Measurements from ENCODE around the gene L3MBTL4. TPM values are rescaled to one million over a fixed set of nuclear protein-coding genes. Genes with fewer than 3 reads are reported as not detected.
"Not testable (repeated sequence)": the region's sequence is repeated elsewhere in the genome, so short reads cannot be mapped to it uniquely, and the experiment has no call there.

Gene L3MBTL4
- polyA plus RNA-seq, 1 donor from 2014 or later, result 0.61 TPM

DNA sequence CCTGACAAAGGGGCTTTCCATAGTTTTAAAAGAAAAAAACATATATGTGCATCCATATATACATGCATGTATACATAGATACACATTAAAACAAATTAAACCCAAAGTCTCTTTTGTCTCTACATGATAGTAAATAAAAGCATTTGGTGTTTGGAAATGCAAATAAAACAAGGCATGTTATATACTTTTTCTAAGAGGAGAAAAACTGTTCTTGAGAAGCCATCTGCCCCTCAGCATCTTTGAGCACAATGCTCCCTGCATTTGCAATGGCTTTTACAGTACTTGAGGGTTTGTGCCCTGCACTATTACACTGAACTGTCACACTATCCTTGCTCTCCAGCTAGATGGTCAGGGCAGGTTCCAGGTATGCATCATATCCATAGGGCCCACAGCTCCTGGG lies 210.2 kb downstream of the L3MBTL4 start:
- H3K27me3 Mint-ChIP-seq, result no peaks in the 10 kb centered on the region
- H3K4me1 Mint-ChIP-seq, result no peaks in the 10 kb centered on the region
- H3K36me3 Mint-ChIP-seq, result no peaks in the 10 kb centered on the region
- no peak overlapping the region for H3K27ac Mint-ChIP-seq
- H3K9me3 Mint-ChIP-seq, result peaks cover 0 to 1% (median 0%) of the 10 kb centered on the region in 3 donors
- H3K4me3 Mint-ChIP-seq, result no peak overlapping the region

DNA sequence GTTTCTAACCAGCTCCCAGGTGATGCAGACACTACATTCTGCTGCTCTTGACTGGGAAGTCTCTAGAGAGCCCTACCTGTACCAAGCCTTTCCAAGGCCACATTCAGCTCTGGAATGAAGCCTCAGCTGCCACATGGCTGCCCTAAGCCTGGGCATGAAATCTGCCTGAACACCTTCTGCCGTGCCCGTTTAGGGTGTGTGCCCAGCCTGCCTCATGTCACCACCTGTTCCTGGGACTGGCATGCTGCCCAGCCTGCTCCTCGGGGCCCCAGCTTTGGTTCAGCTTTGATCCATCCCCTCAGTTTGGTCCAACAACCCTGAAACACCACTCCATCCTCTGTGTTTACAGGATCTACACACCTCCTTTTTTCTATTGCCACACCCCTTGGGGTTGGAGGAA lies 210.9 kb downstream of the L3MBTL4 start:
- H3K4me3 Mint-ChIP-seq, result no peak overlapping the region
- H3K27me3 Mint-ChIP-seq, result no peaks in the 10 kb centered on the region
- H3K36me3 Mint-ChIP-seq, result no peaks in the 10 kb centered on the region
- no peaks in the 10 kb centered on the region for H3K4me1 Mint-ChIP-seq
- peaks cover 0 to 1% (median 0%) of the 10 kb centered on the region in 3 donors for H3K9me3 Mint-ChIP-seq
- H3K27ac Mint-ChIP-seq, result no peak overlapping the region

DNA sequence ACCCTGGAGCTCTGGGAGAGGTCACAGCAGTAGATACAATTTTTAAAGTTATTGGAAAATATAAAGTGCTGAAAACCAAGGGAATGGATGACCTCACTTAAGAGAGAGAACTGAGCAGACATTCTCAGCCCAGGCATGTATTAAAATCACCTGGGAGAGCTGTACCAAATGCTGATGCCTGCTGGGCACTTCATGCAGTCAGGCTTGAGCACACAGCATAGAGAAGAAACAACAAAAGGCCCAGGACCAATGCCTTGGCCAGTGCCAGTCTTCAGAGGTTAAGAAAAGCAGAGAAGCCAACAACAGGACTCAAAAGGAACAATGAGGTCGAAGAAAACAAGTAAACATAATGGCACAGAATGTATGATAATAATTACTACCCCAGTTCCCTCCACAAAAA lies 211.8 kb downstream of the L3MBTL4 start:
- H3K27me3 Mint-ChIP-seq, result no peaks in the 10 kb centered on the region
- H3K4me3 Mint-ChIP-seq, result no peak overlapping the region
- H3K9me3 Mint-ChIP-seq, result peaks cover 0 to 1% (median under 1%) of the 10 kb centered on the region in 3 donors
- H3K4me1 Mint-ChIP-seq, result no peaks in the 10 kb centered on the region
- no peak overlapping the region for H3K27ac Mint-ChIP-seq
- H3K36me3 Mint-ChIP-seq, result no peaks in the 10 kb centered on the region

DNA sequence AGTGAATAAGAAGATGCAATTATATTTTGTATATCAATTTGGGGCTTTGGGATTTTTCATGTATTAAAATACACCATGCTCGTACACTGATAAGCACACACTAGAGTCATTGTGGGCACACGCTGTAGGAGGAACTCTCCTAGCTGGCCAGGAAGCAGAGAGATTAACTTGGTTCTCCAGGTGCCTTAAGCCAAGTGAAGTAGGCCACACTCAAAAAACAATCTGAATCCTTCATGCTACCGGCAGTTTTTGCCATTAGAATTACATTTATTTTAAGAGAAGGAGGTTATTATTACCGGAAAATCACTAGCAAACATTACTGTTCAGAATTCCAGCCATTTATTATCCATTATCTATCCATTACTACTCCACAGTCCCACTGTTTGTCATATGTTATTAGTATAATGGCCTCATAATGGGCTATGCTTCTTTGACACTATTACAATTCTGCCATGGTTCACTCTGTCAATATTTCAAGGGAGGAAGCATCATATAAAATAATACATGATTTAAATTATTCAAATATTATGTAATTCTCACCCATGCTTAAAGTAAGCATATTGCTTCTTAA lies 214.4 kb downstream of the L3MBTL4 start:
- peaks cover 0 to 6% (median 3%) of the 10 kb centered on the region in 3 donors for H3K9me3 Mint-ChIP-seq
- H3K27ac Mint-ChIP-seq, result no peak overlapping the region
- no peaks in the 10 kb centered on the region for H3K36me3 Mint-ChIP-seq
- H3K4me3 Mint-ChIP-seq, result no peak overlapping the region
- H3K27me3 Mint-ChIP-seq, result no peaks in the 10 kb centered on the region
- H3K4me1 Mint-ChIP-seq, result no peaks in the 10 kb centered on the region

DNA sequence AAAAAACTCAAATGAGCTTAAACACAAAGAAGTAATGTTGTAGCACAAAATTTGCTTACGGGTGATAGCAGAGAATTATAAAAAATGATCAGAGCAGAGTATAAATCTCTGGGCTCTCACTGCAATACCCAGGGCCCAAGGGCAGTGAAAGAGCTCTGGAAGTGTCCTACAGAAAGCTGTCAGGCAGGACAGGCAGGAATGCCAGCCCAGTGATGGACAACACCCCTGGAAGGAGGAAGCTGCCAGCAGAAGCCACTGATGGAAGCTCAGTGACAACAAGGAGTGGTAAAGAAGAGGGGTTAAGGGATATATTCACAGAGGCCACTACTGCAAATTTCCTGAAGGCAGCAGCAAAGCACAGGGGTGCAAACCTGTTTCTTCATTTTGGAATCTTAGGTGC lies 214.9 kb downstream of the L3MBTL4 start:
- no peaks in the 10 kb centered on the region for H3K36me3 Mint-ChIP-seq
- H3K27me3 Mint-ChIP-seq, result no peaks in the 10 kb centered on the region
- peaks cover 0 to 6% (median 3%) of the 10 kb centered on the region in 3 donors for H3K9me3 Mint-ChIP-seq
- H3K4me3 Mint-ChIP-seq, result no peak overlapping the region
- peak overlapping the region in 1 of 3 donors; percentile 2 for H3K27ac Mint-ChIP-seq
- H3K4me1 Mint-ChIP-seq, result no peaks in the 10 kb centered on the region

DNA sequence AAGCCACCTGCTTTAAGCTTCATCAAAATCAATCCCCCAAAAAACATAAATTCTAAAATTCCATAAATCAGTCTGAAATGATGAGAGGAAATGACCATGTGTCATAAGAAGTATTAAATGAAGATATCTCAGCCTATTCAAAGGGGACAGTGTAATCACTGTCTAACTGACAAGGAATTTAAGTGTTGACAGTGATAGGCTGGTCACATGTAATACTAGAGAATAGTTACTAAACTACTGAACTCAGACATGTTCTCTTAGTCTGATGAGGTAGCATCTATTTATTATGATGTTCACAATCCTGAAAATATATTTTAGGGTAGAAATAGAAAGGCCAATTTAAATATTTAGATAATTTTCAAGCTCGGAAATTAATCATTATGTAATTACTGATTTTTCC lies 216.1 kb downstream of the L3MBTL4 start:
- H3K4me3 Mint-ChIP-seq, result no peak overlapping the region
- no peaks in the 10 kb centered on the region for H3K4me1 Mint-ChIP-seq
- H3K27ac Mint-ChIP-seq, result no peak overlapping the region
- peaks cover 0 to 6% (median 3%) of the 10 kb centered on the region in 3 donors for H3K9me3 Mint-ChIP-seq
- no peaks in the 10 kb centered on the region for H3K27me3 Mint-ChIP-seq
- no peaks in the 10 kb centered on the region for H3K36me3 Mint-ChIP-seq

DNA sequence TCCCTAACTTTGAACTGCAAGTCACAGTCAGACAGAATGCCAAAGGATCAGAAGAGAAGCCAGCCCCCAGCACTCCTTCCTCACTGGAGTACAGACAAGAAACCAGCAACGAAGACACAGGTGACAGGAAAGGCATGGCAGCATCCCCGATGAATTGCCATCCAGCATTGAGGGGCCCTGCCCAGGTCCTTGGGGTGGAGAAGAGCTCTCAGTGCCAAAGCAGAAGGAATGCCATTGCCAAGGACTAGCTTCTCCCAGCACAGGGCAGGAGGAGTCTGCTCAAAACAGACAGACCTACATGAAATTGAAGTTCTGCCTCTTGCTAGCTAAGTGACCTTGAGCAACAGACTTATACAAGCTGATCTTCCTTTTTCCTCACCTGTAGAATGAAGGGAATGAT lies 220.1 kb downstream of the L3MBTL4 start:
- no peaks in the 10 kb centered on the region for H3K36me3 Mint-ChIP-seq
- peaks cover 0 to 6% (median 2%) of the 10 kb centered on the region in 3 donors for H3K9me3 Mint-ChIP-seq
- no peak overlapping the region for H3K4me3 Mint-ChIP-seq
- H3K27me3 Mint-ChIP-seq, result no peaks in the 10 kb centered on the region
- no peak overlapping the region for H3K27ac Mint-ChIP-seq
- no peaks in the 10 kb centered on the region for H3K4me1 Mint-ChIP-seq

DNA sequence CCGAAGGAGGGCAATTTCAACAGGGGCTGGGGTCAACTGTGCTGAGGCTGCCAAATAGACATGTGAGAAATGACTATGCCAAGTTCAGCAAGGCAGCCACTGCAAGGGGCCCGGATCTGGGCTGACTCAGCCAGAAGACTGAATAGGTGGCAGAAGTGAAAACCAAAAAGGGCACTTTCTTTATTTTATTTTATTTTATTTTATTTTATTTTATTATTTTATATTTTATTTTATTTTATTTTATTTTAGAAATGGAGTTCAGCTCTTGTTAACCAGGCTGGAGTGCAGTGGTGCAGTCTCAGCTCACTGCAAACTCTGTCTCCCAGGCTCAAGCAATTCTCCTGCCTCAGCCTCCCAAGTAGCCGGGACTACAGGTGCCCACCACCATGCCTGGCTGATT lies 228.9 kb downstream of the L3MBTL4 start:
- not testable (repeated sequence) for H3K4me1 Mint-ChIP-seq, H3K4me3 Mint-ChIP-seq, H3K27me3 Mint-ChIP-seq, H3K27ac Mint-ChIP-seq, H3K36me3 Mint-ChIP-seq
- peaks cover 9 to 11% (median 9%) of the 10 kb centered on the region in 3 donors for H3K9me3 Mint-ChIP-seq

DNA sequence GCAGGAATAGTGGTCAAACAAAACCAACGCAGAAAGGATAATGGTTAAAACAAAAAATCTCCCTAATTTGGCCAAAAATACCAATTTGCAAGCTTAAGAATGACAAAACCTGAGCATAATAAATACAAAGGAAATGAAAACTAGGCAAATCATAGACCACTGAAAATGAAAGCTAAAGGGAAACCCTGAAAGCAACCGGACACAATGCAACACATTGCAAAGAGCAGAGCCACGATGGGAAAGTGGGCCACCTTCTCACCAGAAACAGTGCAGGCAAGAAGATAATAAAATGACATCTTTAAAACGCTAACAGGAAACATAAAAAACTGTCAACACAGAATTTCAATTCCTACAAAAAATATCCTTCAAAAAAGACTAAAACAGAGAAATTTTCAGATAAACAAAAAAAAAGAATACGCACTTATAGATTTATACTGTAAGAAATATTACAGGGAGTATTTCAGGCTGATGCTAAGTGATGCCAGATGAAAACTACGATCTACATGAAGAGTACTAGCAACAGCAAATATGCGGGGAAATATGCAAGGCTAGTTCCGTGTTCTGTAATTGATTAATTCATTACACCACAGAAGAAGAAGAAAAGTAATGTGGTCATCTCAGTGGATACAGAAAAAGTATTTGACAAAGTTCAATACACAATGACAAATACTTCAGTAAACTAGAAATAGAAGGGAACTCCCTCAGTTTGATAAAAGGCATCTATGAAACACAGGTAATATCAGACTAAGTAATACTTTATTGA lies 239.5 kb downstream of the L3MBTL4 start:
- peaks cover 0 to 3% (median 2%) of the 10 kb centered on the region in 3 donors for H3K9me3 Mint-ChIP-seq
- no peaks in the 10 kb centered on the region for H3K36me3 Mint-ChIP-seq
- H3K27ac Mint-ChIP-seq, result no peak overlapping the region
- no peak overlapping the region for H3K4me3 Mint-ChIP-seq
- no peaks in the 10 kb centered on the region for H3K27me3 Mint-ChIP-seq
- H3K4me1 Mint-ChIP-seq, result no peaks in the 10 kb centered on the region

DNA sequence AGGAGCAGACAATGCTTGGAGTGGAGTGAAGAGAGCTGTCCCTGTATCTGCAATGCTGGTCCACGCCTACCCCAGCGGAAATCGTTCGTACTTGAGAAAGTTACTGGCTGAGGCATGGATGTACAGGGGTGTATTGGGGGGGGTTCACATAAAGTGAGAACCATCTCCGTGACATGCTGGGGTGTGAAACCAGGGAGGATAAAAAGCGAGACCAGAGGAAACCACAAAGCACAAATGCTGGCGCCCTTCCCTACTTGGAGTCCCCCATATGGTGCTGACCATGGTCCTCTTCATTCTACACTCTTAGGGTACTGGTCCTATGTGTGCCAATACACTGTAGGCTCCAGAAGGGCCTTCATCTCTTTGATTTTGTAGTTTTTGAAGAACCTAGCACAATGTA lies 244.1 kb downstream of the L3MBTL4 start:
- Mint-ChIP-seq H3K36me3 (no peaks in the 10 kb centered on the region), H3K27ac (no peak overlapping the region), H3K27me3 (no peaks in the 10 kb centered on the region), H3K9me3 (peaks cover 1 to 4% (median 3%) of the 10 kb centered on the region in 3 donors), H3K4me3 (no peak overlapping the region), H3K4me1 (no peaks in the 10 kb centered on the region)

DNA sequence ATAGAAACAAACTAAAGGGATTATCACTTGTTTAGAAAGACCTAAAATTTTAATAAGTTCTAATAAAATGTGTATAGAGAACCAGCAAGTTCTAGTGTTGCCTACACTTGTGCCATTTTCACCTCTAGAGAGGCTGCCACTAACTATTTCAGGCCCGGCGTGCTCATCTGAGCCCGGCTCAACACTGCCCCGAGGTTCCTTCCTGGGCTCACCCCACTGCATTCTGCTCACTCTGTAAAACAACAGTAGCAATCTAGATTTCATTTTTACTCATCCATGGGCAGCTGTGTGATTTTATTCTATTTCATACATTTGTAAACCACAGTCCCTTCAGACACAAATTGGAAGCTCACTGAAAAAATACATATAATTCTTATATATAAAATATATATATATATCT lies 253.2 kb downstream of the L3MBTL4 start:
- Mint-ChIP-seq H3K27me3 (no peaks in the 10 kb centered on the region), H3K4me1 (no peaks in the 10 kb centered on the region), H3K4me3 (no peak overlapping the region), H3K9me3 (peaks cover 5 to 6% (median 6%) of the 10 kb centered on the region in 3 donors), H3K36me3 (no peaks in the 10 kb centered on the region), H3K27ac (no peak overlapping the region)

DNA sequence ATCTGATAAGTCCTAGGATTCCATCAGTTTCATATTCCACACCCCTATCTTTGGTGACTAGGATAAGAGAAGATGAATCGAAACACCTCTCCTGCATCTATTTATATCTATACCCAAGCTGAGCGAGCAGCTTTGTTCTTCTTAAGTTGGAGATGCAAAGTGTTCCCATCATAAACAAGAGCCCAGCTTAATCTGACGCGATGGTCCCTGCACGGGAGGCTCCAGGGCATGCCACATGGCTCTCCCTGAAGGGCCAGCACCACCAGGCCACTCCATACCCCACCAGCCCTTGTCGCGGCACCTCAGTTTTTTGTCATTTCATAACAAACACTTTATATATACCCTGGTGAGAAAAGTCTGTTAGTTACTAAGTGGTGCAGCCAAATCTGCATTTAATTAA lies 255.3 kb downstream of the L3MBTL4 start:
- Mint-ChIP-seq H3K4me3 (no peak overlapping the region), H3K27ac (no peak overlapping the region), H3K9me3 (peaks cover 5 to 6% (median 6%) of the 10 kb centered on the region in 3 donors), H3K27me3 (no peaks in the 10 kb centered on the region), H3K36me3 (no peaks in the 10 kb centered on the region), H3K4me1 (no peaks in the 10 kb centered on the region)

DNA sequence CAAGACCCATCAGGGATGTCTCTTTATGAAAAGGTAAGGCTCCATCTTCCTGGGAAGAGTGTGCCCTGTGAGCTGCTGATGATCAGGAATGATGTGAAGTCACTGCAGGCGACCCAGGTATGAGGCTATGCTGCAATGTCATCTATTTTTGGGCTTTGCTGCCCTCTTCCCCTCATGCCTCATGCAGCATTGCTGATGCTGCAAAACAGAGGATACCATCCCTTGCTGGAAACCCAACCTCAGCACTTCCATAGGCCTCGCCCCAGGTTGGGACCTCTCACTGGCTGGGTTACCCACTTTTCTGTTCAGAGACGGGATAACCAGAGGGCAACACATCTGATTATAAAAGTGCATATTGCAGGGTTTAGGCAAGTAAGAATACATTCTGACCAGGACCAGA lies 255.8 kb downstream of the L3MBTL4 start:
- Mint-ChIP-seq H3K9me3 (peaks cover 5 to 6% (median 6%) of the 10 kb centered on the region in 3 donors), H3K4me3 (no peak overlapping the region), H3K36me3 (no peaks in the 10 kb centered on the region), H3K4me1 (no peaks in the 10 kb centered on the region), H3K27ac (no peak overlapping the region), H3K27me3 (no peaks in the 10 kb centered on the region)

DNA sequence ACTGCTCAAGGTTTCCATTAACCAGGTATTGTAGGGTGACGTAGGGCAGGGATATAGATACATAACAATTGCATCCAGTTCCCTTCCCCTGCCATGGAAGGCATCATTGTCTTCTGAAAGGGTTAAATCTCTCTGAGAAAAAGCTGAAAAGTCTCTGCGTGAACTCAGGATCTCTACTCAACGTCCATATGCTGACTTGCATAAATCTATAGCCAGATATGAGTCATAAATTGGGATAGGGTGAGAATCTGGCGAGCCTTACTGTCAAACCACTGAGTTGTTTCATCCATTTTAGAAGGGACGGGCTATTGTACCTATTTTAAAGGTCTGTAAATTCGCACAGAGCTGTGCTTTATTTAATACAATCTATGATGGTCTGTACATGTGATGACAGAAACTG lies 258.3 kb downstream of the L3MBTL4 start:
- Mint-ChIP-seq H3K27ac (no peak overlapping the region), H3K9me3 (peaks cover 1 to 4% (median 4%) of the 10 kb centered on the region in 3 donors), H3K36me3 (no peaks in the 10 kb centered on the region), H3K27me3 (no peaks in the 10 kb centered on the region), H3K4me1 (no peaks in the 10 kb centered on the region), H3K4me3 (no peak overlapping the region)

DNA sequence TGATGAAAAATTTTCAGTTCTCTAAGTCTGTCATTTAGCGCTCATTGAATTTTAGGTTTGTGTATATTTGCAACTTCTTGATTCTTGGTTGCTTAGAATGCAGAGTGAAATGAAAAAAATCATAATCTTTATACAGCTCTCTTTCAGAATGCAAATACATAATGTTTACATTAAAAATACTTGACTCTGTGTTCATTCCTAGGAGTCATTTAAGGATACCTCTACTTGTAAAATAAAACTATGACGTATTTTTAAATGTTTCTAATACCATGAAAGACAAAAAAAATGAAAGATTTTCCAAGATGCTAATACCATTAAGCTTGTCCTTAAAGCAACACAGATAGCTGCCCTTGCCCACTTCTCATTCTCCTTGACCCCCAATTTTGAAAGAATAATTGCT lies 259.0 kb downstream of the L3MBTL4 start:
- no peak overlapping the region for H3K4me3 Mint-ChIP-seq
- H3K9me3 Mint-ChIP-seq, result peaks cover 1 to 4% (median 4%) of the 10 kb centered on the region in 3 donors
- H3K36me3 Mint-ChIP-seq, result no peaks in the 10 kb centered on the region
- no peaks in the 10 kb centered on the region for H3K27me3 Mint-ChIP-seq
- no peaks in the 10 kb centered on the region for H3K4me1 Mint-ChIP-seq
- no peak overlapping the region for H3K27ac Mint-ChIP-seq

DNA sequence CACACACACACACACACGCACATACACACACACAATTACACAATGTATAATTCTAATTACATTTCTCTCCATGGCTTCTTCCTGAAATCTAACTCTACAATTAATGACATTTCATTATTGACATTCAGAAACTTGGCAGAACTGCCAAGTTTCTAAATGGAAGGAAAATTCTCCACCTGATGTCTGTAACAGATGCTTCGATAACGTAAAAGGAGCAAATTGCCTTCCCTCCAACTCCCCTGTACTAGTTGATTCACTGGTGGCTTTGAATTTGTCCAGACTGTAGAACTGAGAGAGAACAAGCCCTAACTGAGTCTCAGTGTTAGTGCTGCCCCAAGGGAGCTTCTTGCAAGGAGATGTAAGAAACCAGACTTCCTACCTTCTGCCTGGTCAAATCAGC lies 264.3 kb downstream of the L3MBTL4 start:
- Mint-ChIP-seq H3K27ac (no peak overlapping the region), H3K4me3 (no peak overlapping the region), H3K36me3 (no peaks in the 10 kb centered on the region), H3K27me3 (no peaks in the 10 kb centered on the region), H3K9me3 (peaks cover 5 to 12% (median 5%) of the 10 kb centered on the region in 3 donors), H3K4me1 (no peaks in the 10 kb centered on the region)

Measured in IgD-negative memory B cell (primary cell).